Activated CD4-positive, alpha-beta T cell treated with anti-CD3 and anti-CD28 coated beads for 1 hour (primary cell): ENCODE results near the gene VAT1.
"Not testable (repeated sequence)": the region's sequence is repeated elsewhere in the genome, so short reads cannot be mapped to it uniquely, and the experiment has no call there.

Experiments used
- DNase-seq: peaks from one replicate; pipeline ENCODE4 v3.0.0-alpha.2; 2020

The VAT1 gene

DNA sequence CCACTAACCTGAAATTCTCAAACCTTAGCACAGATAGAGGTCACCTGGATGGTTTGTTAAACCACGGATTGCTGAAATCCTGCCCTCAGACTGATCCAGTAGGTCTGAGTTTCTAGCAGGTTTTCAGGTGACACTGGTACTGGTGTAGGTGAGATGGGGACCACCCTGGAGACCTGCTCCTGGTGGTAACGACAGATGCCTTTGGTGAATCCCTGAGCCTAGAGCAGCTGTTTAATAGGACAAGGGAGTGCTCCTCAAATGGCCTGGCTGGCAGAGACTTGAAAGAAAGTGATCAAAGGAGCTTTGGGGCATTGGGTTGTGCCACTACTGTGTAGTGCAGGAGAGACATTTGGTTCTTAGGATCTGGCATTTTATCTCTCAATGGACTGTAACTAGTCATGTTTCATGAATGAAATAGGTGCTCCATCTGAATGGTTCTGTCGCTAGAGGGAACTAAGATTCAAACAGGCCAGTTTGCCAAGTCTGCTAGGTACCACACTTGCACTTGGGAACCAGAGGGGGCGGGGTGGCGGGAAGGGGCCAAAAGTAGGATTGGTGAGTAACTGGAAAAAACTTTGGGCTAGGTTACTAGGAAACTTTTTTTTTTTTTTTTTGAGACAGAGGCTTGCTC is 18.5 kb downstream of the VAT1 start:
- DNase-seq, result no peak

DNA sequence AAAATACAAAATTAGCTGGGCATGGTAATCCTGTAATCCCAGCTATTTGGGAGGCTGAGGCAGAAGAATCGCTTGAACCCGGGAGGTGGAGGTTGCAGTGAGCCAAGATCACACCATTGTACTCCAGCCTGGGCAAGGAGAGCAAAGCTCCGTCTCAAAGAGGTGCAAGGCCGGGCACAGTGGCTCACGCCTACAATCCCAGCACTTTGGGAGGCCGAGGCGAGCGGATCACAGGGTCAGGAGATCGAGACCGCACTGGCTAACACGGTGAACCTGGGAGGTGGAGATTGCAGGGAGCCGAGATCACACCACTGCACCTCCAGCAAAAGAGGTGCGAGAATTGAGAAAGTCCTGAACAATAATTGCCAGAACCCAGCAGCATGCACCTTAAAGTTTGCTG is 21.3 kb downstream of the VAT1 start:
- DNase-seq, result not testable (repeated sequence)

DNA sequence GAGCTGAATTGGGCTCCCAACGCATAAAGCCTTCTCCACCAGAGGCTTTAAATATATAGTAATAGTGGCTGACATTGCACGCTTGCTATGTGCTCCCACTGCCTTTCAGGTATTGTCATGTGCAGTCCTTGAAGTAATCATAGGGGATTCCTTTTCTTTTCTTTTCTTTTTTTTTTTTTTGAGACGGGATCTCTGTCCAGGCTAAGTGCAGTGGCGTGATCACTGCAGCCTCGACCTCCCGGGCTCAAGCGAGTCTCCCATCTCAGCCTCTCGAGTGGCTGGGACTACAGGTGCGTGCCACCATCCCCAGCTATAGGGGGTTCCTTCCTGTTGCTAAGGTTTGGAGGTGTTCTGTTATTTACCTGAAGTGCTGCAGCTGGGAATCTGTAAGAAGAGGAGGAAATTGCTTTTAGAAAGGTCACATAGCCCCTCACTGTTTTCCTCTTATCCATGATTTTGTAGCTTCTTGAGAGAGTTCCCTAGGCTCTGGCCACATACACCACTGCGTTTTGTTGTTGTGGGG is 23.1 kb downstream of the VAT1 start:
- no peak for DNase-seq

DNA sequence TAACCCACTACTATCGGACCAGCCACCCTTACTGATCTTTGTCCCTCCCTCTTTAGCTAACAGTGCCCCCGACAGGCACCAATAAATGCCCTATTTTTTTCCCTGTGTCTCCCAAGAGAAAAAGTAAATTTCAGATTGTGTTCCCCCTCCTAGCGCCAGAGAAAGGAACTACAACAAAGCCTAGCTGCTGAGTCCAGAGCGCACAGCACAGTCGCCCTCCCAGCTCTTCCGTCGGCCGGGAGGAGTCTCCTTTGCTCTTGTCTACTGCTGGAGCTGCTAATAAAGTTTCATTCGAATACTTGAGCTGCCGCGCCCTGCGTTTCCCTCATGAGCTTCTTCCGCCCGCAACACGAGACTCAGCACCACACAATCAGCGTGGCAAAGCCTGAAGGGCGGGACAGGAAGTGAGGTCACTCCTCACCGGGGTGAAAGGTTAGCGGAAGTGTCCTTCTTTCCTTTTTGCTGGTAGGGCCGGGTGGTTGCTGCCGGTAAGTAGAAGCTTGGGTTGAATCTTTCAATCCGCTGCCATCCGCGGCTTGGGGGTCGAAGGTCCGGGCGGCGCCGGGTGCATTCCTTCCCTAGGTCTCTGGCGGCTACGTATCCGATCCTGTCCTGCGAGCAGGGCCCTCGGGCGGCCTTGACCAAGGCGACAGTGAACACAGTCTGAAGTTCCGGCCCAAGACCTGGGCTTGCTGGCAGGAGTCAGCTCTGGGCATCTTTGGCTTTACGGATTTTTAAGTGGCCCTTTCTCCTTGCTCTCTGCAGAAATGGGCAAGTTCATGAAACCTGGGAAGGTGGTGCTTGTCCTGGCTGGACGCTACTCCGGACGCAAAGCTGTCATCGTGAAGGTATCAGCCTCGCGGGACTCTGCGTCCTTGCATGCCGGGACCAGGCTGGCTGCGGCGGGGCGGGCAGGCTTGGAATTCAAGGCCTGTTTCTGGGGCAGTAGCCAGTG is 23.9 kb downstream of the VAT1 start, which contains the start of gene RPL27:
RPL27 (plus strand) TSS at position 436 of the 955 bp plus-strand sequence; CDS start at position 768, 332 bp downstream.
- peak; percentile 96 for DNase-seq

DNA sequence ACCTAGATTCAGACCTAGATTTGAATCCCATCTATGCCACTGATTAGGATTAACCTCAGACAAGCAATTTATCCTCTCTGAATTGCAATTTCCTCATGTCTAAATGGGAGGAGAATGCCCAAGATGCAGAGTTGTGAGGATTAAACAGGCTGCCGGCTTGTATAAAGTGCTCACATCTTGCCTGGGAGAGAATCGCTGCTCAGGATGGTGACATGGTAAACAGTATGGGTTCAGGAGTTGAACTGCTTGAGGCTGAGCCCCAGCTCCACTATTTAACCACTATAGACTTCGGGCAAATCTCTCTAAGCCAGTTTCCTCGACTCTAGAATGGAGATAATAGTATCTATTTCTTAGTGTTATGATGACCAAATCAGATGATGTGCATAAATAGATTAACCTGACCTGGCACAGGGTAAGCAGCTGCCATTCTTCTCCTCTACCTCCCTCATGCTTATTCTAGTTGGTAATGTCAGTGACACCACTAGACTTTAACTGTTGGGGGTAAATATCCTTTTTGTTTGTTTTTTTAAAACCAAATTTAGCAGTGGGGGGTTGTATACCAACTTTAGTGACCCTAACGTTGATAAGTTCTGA is 24.7 kb downstream of the VAT1 start:
- DNase-seq, result no peak

DNA sequence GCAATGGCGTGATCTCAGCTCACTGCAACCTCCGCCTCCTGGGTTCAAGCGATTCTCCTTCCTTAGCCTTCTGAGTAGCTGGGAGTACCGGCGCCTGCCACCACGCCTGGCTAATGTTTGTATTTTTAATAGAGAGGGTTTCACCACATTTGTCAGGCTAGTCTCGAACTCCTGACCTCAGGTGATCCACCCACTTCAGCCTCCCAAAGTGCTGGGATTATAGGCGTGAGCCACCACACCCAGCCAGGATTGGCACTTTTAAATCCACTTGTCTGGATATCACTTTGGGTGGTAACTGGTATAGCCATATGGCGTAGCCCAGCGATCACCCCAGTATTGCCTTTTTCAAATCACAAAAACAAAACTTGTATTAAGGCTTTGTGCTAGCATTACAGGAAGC is 28.3 kb downstream of the VAT1 start:
- not testable (repeated sequence) for DNase-seq

DNA sequence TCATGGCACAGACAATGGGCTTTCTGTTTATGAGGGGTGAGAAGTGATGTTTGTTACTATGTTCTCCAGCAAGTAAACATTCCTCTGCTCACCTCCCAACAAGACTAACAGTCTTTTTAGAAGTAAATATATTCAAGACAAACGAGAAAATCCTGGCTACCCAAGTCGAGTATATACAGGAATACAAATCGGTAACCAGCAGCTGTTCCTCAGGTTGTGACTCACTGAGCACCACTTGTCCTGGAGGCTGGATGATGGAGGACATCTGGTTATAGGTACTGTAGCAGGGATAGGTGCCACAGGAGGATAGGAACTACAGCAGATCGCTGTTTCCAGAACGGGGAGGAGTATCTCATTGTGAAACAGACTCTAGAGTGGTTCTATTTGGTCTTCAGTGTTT is 29.3 kb downstream of the VAT1 start:
- DNase-seq, result no peak

DNA sequence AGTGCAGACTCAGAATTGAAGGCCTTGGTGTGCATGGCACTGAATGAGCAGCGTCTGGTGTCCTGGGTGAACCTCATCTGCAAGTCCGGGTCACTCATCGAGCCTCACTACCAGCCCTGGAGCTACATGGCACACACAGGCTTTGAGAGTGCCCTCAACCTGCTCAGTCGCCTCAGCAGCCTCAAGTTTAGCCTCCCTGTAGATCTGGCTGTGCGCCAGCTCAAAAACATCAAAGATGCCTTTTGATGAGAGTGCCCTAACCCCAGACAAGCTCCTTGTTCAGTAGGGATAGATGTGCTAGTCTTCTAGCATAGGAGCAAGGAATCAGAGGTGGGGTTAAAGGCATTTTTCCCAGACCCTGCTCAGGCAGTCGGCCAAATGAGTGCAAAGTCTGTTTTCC is 30.7 kb downstream of the VAT1 start:
- no peak for DNase-seq

DNA sequence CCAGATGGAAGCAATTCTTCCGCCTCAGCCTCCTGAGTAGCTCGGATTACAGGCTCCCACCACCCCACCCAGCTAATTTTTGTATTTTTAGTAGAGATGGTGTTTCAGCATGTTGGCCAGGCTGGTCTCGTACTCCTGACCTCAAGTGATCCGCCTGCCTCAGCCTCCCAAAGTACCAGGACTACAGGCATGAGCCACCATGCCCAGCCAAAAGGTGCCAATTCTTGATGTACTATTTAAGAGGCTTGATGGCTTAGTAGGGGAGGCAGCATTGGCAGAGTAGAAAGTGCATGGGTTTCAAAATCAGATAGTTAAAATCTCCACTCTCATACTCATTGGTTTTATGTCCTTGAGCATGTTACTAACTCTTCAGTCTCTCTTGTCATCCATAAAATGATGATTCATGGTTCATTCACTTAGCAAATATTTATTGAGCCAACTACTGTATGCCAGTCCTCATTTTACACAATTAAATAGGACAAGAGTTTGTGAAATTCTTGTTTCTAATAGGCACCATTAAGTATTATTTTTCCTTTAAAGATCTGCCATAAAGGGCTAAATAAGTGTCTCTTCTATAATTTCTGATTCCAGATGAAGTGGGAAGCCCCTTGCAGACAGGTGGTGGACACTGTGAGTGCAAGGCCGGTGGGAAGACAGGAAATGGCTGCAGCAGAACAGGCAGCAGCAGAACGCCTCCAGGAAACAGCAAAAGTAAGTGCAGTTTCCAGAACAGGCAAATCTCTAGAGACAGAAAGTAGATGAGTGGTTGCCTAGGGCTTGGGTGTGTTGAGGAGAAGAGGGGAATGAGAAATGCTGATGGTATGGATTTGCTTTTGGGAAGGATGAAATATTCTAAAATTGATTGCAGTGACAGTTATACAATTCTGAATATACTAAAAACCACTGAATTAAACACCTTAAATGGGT is 32.2 kb downstream of the VAT1 start:
- no peak for DNase-seq

DNA sequence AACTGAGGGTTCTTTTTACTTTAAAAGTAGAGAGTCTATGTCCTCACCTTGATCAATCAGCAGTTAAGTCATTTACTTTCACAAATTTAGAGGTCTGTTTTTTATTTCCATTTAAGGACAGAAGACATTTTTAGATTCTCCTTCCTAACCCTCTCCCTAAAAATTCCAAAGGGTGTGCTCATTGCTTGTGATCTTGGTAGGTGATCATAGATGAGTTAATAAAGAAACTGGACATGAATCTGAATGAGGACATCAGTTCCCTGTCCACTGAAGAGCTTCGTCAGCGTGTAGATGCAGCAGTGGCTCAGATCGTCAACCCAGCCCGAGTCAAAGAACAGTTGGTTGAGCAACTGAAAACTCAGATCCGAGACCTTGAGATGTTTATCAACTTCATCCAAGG is 33.0 kb downstream of the VAT1 start:
- no peak for DNase-seq

DNA sequence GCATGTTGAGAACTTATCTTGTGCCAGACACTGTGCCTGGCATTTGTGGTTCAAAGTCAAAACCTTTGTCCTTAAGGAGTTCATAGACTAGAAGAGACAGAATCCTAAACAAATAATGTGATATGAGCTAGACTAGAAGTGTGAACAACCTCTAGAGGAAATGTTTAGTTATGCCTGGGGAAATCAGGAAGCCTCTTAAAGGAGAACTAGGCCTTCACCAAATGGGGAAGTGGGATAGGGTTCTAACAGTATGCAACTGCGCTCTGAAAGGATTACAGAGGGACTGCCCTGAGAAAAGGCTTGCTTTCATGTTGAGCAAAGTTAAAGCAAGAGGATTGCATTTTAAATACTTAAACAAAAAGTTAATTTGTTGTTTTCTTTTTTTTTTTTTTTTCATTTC is 37.0 kb downstream of the VAT1 start:
- DNase-seq, result no peak

DNA sequence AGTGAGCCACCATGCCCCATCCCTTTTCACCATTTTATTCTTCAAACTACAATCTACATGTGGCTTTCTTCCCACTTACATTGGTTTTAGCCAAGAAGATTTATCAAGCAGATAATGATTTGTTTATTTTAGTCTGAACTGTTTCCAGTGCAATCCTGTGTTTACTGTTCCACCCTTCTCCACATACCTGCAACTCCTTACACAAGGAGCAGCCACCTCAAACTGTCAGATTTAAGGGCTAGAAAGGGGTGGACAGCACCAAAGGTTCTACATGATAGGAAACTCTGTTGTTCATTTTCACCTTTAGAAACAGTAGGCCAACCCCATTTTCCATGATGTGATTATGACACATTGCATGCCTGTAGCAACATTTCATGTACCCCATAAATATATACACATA is 39.9 kb downstream of the VAT1 start:
- no peak for DNase-seq

DNA sequence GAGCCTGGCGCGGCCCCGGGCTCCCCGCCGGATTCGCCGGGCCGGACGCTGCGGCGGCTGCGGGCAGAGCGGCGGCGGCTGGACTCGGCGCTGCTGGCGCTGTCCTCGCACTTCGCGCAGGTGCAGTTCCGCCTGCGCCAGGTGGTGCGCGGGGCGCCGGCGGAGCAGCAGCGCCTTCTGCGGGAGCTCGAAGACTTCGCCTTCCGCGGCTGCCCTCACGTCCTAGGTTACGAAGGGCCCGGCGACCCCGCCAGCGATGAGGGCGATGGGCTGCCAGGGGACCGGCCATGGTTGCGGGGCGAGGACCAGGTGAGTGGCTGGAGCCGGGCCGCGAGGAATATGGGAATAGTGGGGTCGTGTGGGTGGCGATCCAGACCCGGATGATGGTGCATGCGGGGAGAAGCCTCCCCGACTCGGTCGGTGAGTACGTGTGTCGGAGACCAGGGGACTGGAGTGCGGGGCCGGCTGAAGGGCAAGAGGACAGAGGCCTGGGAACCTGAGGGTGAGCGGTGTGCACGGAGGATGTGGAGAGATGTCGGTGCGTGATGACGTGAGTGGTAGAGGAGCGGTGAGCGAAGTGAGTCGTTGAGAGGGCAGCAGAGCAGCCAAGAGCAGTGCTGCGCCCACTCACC is 41.3 kb downstream of the VAT1 start:
- DNase-seq, result peak; percentile 36

DNA sequence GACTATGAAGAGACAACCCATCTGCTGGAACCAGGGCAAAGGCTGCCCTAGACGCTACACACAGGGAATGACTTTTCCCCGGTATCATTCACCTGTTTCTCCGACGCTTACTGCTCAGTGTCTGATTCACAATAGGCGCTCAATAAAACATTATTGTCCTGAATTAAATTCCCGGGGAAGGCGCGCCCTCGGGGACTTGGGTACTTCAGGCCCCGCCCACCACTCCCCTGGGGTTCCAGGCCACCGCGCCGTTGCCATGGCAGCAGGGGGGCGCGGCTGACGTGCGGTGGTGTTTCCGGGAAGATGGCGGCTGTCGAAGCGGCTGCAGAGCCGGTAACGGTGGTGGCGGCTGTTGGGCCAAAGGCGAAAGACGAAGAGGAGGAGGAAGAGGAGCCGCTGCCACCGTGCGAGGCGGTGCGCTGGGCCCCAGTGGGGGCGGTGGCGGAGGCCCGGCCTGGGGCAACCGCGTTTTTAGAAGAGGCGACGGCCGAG is 41.9 kb downstream of the VAT1 start, which contains the start of gene RUNDC1:
RUNDC1 (plus strand) TSS at position 292 of the 492 bp plus-strand sequence; CDS start at position 304, 12 bp downstream.
- peak; percentile 88 for DNase-seq

DNA sequence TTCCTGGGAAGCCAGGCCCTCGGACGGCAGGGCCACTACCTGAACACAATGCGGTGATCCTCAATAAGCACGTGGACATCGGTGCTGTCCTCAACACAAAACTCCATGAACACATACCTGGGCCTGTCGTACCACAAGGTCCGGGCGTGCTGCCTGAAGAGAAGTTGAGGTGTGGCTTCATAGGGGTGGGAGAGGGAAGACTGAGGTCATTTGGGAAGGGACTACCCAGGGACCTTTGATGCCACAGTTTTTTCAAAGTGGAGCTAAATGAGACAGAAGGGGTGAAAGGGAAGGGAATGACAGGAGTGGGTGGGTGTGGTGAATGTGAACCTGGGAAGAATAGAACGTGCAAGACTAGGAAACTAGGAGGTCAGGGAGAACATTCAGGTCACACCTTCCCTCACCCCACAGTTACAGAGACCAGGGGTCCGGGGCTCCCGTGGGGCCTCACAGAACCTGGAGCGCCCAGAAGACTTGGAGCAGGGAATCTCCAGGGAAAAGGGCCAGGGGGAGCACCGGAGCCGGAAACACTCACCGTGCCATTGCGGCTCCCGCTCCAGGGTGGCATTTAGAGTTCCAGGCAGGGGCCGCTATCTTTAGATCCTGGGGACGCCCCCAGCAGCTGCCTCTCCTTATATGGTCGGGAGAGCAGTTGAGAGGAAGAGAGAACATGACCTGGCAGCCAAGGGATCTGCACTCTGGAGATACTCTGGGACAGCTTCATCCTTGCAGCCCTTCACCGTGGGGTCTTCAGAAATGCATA is 42.5 kb downstream of the VAT1 start, which contains the start of gene PTGES3L:
PTGES3L (minus strand) TSS at position 570 of the 763 bp plus-strand sequence; CDS start at position 543, 27 bp downstream.
- DNase-seq, result no peak

DNA sequence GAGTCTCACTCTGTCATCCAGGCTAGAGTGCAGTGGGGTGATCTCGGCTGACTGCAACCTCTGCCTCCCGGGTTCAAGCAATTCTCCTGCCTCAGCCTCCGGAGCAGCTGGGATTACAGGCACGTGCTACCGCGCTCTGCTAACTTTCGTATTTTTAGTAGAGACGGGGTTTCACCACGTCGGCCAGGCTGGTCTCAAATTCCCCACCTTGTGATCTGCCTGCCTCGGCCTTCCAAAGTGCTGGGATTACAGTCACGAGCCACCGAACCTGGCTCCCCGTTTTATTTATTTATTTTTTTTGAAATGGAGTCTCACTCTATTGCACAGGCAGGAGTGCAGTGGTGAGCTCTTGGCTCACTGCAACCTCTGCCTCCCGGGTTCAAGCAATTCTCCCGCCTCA is 46.5 kb downstream of the VAT1 start:
- DNase-seq, result not testable (repeated sequence)

DNA sequence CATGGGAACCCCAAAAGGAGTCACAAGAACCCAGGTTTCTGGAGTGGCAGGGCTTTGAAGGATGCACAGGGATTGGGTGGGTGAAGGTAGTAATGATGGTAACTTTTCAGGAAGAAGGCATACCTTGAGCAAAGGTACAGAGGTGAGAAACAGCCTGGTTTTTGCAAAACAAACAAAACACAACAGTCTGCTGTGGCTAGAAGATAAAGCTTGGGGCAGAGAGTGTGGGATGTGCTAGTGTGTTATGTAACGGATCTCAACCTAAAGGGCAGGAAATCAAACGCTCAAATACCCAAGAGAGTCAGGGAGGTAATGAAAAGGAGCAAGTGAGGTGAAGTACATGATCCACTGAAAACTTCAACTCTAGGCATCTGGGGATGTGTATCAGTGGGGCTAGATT is 46.9 kb downstream of the VAT1 start:
- DNase-seq, result no peak

DNA sequence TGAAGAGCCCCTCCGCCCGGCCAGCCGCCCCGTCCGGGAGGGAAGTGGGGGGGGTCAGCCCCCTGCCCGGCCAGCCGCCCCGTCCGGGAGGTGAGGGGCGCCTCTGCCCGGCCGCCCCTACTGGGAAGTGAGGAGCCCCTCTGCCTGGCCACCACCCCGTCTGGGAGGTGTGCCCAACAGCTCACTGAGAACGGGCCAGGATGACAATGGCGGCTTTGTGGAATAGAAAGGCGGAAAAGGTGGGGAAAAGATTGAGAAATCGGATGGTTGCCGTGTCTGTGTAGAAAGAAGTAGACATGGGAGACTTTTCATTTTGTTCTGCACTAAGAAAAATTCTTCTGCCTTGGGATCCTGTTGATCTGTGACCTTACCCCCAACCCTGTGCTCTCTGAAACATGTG is 48.9 kb downstream of the VAT1 start:
- not testable (repeated sequence) for DNase-seq

DNA sequence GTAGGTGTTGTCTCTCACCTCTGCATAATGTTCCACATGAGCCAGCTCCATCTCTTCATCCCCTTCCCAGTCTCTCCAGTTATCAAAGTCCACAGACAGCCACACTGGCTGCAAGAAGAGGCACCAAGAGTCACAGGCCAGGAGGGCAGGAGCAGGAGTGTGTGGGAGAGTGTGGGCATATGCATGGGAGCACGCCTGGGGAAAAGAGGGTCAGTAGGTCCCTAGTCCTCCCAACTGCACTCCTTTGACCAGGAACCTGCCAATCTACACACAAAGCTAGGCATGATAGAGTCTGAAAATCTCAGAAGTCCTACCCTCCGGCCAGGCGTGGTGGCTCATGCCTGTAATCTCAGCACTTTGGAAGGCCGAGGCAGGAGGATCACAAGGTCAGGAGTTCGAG is 50.6 kb downstream of the VAT1 start:
- DNase-seq, result no peak

DNA sequence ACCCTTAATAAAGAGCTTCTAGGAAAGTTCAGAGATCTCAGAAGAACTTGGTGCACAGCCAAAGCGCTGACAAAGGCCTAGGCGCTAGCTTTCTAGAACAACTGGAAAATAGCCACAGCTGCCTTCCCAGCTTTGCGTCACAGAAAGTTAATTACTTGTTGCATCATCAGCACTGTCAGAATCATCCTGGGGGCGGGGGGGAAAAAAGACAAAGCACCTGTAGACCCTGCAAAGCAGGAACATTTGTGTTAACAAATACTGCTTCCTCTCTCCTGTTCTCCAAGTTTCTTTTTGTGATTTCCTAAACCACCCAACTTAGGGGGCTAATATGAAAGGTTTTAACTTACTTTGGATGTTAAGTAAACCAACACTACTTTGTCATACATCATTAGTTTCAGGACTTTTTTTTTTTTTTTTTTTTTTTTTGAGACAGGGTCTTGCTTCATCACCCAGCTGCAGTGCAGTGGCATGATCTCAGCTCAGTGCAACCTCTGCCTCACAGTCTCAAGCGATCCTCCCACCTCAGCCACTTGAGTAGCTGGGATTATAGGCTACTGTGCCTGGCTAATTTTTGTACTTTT is 53.1 kb downstream of the VAT1 start:
- no peak for DNase-seq
